PC-3 (cell line): ENCODE results near the gene HK1.

Experiments
- CTCF ChIP-seq: fragments of 300-600 bp; sonication (generic); conservative IDR thresholded peaks from 2 replicates; pipeline ENCODE4 v1.5.1; 2017; ENCODE audit warnings: antibody characterized with exemption, low read depth, mild to moderate bottlenecking, low read length
- EZH2 ChIP-seq: fragments of 300-600 bp; sonication (generic); IDR thresholded peaks from one replicate; pipeline ENCODE4 v1.6.1; 2017; ENCODE audit warnings: antibody characterized with exemption, mild to moderate bottlenecking, low read length; ENCODE audit not compliant: unreplicated experiment
- EZH2phosphoT487 ChIP-seq: fragments of 300-600 bp; sonication (generic); IDR thresholded peaks from 2 replicates; pipeline ENCODE4 v1.6.1; 2018; ENCODE audit warnings: mild to moderate bottlenecking, antibody characterized with exemption, low read length, borderline replicate concordance

GRCh38 chr10:69400936-69401335 is 122.6 kb downstream of the HK1 start:
- no peak for TF ChIP-seq CTCF
- no peak for TF ChIP-seq EZH2
- no peak for TF ChIP-seq EZH2phosphoT487
